ENCODE data around the gene ARHGEF16.

The ARHGEF16 gene

DNA sequence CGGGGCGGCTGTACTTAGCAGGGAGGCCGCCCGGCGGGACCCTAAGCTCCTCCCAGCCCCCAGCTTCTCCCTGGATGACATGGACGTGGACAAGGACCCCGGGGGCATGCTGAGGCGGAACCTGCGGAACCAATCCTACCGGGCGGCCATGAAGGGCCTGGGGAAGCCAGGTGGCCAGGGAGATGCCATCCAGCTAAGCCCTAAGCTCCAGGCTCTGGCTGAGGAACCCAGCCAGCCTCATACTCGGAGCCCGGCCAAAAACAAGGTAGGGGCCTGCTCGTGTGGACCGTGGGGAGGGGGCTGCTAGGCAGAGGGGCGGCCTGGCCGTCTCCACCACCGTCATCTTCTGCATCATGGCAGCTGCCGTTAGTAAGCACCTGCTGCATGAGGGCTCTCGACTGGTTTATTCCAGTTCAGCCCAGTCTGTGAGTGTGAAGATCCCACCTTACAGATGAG is 9.0 kb downstream of the ARHGEF16 start:
- no peaks in the 10 kb centered on the region for H3K36me3 ChIP-seq (ENCODE audit: control insufficient read depth in 2 of 2, insufficient read depth in 1 of 2, low read length in 2 of 2)
- POLR2A ChIA-PET, result no interaction called here
- H3K9me3 ChIP-seq (ENCODE audit: control insufficient read depth, insufficient read depth, low read depth, low read length), result no peaks in the 10 kb centered on the region
- no peaks in the 10 kb centered on the region for H3K4me1 ChIP-seq (ENCODE audit: control insufficient read depth, insufficient read depth, low read length)
- CTCF ChIA-PET, result interaction anchor here (0.7 to 2.5 kb wide), 3 partner anchors 10 to 166 kb away, joined by 4 to 14 read pairs (median 4); no protein-coding TSS in a partner anchor
- TF ChIP-seq SCRT2 (tag by site-specific recombination; IDR thresholded peaks at IDR 0.05) (no peak), ZNF2 (tag by site-specific recombination; IDR thresholded peaks at IDR 0.05) (no peak)
- H3K27ac ChIP-seq (ENCODE audit: extremely low read depth, low read depth, low read length), result no peak overlapping the region
- no peak overlapping the region for H3K4me3 ChIP-seq (ENCODE audit: low read depth, low read length)

DNA sequence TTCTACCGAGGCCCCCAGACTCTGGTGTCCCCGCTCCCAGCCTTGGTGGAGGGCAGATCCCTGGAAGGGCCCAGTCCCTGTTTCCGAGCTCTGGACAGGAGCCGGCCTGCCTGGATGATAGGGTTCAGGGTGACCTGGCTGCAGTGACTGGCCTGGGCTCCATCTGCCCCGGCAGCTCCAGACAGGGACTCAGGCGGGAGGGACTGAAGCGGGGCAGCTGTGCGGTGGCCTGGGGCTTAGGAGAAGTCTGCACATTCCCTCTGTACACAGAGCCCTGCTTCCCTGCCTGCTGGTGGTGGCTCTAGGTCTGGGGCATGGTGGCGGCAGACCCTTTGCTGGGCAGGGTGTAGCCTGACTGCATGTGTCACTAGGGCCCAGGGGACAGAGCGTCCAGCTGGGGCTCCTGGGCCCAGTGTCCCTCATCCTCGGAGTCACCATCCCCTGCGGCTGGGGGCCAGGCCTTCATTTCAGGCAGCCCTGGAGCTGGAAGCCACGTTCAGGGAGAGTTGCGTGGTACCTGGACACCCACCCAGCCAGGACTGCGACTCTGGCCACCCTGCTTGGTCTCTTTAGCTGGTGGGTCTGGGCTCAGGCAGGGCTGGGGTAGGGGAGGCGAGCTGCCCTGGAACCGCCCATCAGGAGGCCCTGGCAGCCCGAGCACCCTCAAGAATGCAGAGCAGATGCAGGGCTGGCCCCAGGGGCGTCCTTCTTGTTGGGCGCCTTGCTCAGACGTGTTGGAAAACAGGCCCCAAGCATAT is 9.6 kb downstream of the ARHGEF16 start:
- Histone ChIP-seq H3K4me1 (ENCODE audit: control insufficient read depth, insufficient read depth, low read length) (no peaks in the 10 kb centered on the region), H3K27ac (ENCODE audit: extremely low read depth, low read depth, low read length) (no peak overlapping the region), H3K9me3 (ENCODE audit: control insufficient read depth, insufficient read depth, low read depth, low read length) (no peaks in the 10 kb centered on the region), H3K4me3 (ENCODE audit: low read depth, low read length) (no peak overlapping the region), H3K36me3 (ENCODE audit: control insufficient read depth in 2 of 2, insufficient read depth in 1 of 2, low read length in 2 of 2) (no peaks in the 10 kb centered on the region)
- TF ChIP-seq ZNF24 (tag by site-specific recombination; IDR thresholded peaks at IDR 0.05) (no peak), MEIS1 (CRISPR knock-in tag; IDR thresholded peaks at IDR 0.05; ENCODE audit: borderline replicate concordance) (no peak)
- TF ChIP-seq, protein P1, sequence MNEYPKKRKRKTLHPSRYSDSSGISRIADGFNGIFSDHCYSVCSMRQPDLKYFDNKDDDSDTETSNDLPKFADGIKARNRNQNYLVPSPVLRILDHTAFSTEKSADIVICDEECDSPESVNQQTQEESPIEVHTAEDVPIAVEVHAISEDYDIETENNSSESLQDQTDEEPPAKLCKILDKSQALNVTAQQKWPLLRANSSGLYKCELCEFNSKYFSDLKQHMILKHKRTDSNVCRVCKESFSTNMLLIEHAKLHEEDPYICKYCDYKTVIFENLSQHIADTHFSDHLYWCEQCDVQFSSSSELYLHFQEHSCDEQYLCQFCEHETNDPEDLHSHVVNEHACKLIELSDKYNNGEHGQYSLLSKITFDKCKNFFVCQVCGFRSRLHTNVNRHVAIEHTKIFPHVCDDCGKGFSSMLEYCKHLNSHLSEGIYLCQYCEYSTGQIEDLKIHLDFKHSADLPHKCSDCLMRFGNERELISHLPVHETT (tag by site-specific recombination; IDR thresholded peaks at IDR 0.05), result no peak
- ChIA-PET POLR2A (no interaction called here), CTCF (interaction anchor here (0.7 to 2.5 kb wide), 3 partner anchors 11 to 150 kb away, joined by 4 to 14 read pairs (median 5); no protein-coding TSS in a partner anchor)

DNA sequence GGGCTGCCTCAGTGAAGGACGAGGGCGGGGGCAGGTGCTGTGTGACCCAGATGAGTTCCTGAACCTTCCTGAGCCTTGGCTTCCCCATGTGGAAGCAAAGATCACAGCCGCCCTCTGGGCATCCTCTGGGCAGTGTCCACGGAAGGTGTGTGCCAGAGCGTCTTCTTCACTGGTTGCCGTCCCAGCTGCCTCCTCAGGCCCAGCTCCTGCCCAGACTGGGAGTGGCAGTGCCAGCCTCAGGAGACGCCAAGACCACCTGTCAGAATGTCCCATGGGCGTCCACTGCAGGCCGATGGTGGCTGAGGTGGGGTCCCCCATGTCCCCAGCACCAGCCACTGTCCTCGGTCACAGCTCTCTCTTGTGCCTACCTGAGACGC is 10.2 kb downstream of the ARHGEF16 start:
- H3K27ac ChIP-seq (ENCODE audit: extremely low read depth, low read depth, low read length), result no peak overlapping the region
- H3K4me1 ChIP-seq (ENCODE audit: control insufficient read depth, insufficient read depth, low read length), result no peaks in the 10 kb centered on the region
- H3K36me3 ChIP-seq (ENCODE audit: control insufficient read depth in 2 of 2, insufficient read depth in 1 of 2, low read length in 2 of 2), result peaks cover 0 to 5% of the 10 kb centered on the region in 2 experiments; a peak in 1 of 3 replicates
- TF ChIP-seq KLF10 (tag by site-specific recombination; IDR thresholded peaks at IDR 0.05) (no peak), SCRT2 (tag by site-specific recombination; IDR thresholded peaks at IDR 0.05) (peak; percentile 24; the same call in 1 of the 2 replicates)
- TF ChIP-seq, protein P2, sequence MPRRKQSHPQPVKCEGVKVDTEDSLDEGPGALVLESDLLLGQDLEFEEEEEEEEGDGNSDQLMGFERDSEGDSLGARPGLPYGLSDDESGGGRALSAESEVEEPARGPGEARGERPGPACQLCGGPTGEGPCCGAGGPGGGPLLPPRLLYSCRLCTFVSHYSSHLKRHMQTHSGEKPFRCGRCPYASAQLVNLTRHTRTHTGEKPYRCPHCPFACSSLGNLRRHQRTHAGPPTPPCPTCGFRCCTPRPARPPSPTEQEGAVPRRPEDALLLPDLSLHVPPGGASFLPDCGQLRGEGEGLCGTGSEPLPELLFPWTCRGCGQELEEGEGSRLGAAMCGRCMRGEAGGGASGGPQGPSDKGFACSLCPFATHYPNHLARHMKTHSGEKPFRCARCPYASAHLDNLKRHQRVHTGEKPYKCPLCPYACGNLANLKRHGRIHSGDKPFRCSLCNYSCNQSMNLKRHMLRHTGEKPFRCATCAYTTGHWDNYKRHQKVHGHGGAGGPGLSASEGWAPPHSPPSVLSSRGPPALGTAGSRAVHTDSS (tag by site-specific recombination; IDR thresholded peaks at IDR 0.05), result no peak
- ChIA-PET CTCF (interaction anchor here (0.9 kb wide), 1 partner anchor 12 kb away, joined by 5 read pairs; no protein-coding TSS in a partner anchor), POLR2A (no interaction called here)
- H3K4me3 ChIP-seq (ENCODE audit: low read depth, low read length), result no peak overlapping the region
- H3K9me3 ChIP-seq (ENCODE audit: control insufficient read depth, insufficient read depth, low read depth, low read length), result no peaks in the 10 kb centered on the region

DNA sequence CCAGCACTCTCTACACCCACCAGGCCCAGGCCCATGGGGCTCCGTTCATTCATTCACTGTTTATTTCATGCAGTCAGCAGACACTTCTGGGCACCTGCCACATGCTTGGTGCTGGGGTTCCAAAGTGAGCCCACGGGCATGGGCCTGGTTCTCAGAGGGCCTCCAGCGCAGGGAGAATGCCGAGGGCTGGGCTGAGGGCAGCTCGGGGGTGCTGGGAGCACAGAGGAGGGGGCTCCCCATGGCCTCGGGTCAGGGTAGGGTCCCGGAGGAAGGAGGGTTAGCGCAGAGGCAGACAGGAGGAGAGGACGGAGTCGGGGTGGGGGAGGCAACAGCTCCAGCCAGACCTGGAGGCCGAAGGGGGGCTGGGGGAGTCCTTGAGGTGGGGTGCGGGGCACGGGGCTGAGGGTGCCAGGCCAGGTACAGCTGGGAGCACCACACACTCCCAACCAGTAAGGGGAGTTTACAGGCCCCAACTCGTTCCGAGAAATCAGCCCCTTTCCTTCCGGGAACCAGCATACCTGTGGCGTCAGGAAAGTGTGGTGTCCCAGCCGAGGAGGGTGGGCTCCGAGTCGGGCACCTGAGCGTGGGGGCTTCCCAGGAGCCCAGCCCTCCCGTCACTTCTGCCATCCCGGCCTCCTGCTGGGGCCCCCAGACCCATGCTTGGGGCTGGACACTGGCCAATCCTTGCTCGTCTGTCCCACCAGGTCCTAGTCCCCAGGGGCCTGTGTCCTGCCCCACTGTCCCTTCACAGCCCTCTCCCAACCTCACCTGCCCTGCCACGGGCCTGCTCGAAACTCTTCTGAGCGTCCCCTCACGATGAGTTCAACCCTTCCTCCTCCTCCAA is 10.8 kb downstream of the ARHGEF16 start:
- ChIA-PET POLR2A (interaction anchor here (1.3 kb wide), 1 partner anchor 12 kb away, joined by 3 read pairs; no protein-coding TSS in a partner anchor), CTCF (no interaction called here)
- Histone ChIP-seq H3K4me1 (ENCODE audit: control insufficient read depth, insufficient read depth, low read length) (no peaks in the 10 kb centered on the region), H3K36me3 (ENCODE audit: control insufficient read depth in 2 of 2, insufficient read depth in 1 of 2, low read length in 2 of 2) (peaks cover 0 to 5% of the 10 kb centered on the region in 2 experiments; a peak in 1 of 3 replicates), H3K27ac (ENCODE audit: extremely low read depth, low read depth, low read length) (no peak overlapping the region), H3K4me3 (ENCODE audit: low read depth, low read length) (no peak overlapping the region), H3K9me3 (ENCODE audit: control insufficient read depth, insufficient read depth, low read depth, low read length) (no peaks in the 10 kb centered on the region)
- no peak for TF ChIP-seq ZSCAN16 (tag by site-specific recombination; IDR thresholded peaks at IDR 0.05)
- no peak for TF ChIP-seq ZNF792 (tag by site-specific recombination; IDR thresholded peaks at IDR 0.05)
- TF ChIP-seq, protein P3, sequence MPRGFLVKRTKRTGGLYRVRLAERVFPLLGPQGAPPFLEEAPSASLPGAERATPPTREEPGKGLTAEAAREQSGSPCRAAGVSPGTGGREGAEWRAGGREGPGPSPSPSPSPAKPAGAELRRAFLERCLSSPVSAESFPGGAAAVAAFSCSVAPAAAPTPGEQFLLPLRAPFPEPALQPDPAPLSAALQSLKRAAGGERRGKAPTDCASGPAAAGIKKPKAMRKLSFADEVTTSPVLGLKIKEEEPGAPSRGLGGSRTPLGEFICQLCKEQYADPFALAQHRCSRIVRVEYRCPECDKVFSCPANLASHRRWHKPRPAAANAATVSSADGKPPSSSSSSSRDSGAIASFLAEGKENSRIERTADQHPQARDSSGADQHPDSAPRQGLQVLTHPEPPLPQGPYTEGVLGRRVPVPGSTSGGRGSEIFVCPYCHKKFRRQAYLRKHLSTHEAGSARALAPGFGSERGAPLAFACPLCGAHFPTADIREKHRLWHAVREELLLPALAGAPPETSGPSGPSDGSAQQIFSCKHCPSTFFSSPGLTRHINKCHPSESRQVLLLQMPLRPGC (tag by site-specific recombination; IDR thresholded peaks at IDR 0.05), result no peak
- TF ChIP-seq, protein P2 (tag by site-specific recombination; IDR thresholded peaks at IDR 0.05), result no peak
- TF ChIP-seq, protein P4, sequence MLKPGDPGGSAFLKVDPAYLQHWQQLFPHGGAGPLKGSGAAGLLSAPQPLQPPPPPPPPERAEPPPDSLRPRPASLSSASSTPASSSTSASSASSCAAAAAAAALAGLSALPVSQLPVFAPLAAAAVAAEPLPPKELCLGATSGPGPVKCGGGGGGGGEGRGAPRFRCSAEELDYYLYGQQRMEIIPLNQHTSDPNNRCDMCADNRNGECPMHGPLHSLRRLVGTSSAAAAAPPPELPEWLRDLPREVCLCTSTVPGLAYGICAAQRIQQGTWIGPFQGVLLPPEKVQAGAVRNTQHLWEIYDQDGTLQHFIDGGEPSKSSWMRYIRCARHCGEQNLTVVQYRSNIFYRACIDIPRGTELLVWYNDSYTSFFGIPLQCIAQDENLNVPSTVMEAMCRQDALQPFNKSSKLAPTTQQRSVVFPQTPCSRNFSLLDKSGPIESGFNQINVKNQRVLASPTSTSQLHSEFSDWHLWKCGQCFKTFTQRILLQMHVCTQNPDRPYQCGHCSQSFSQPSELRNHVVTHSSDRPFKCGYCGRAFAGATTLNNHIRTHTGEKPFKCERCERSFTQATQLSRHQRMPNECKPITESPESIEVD (tag by site-specific recombination; IDR thresholded peaks at IDR 0.05), result no peak
- TF ChIP-seq, protein P5, sequence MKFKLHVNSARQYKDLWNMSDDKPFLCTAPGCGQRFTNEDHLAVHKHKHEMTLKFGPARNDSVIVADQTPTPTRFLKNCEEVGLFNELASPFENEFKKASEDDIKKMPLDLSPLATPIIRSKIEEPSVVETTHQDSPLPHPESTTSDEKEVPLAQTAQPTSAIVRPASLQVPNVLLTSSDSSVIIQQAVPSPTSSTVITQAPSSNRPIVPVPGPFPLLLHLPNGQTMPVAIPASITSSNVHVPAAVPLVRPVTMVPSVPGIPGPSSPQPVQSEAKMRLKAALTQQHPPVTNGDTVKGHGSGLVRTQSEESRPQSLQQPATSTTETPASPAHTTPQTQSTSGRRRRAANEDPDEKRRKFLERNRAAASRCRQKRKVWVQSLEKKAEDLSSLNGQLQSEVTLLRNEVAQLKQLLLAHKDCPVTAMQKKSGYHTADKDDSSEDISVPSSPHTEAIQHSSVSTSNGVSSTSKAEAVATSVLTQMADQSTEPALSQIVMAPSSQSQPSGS (tag by site-specific recombination; IDR thresholded peaks at IDR 0.05; ENCODE audit: low read depth), result no peak
